Gastrocnemius medialis (tissue), 4 donors: ENCODE data around the gene CSNK2B.

Experiments
- CTCF ChIP-seq, 5 experiments: fragments of 450-650 bp in 3 of 5; fragments of 200-600 bp in 2 of 5; sonication (generic) in 2 of 5; IDR thresholded peaks in 4 of 5; conservative IDR thresholded peaks in 1 of 5; 1 replicate in 4 of 5; 2 replicates in 1 of 5; pipeline ENCODE4 v1.5.1; 2016 to 2019; ENCODE audit warnings: antibody characterized with exemption in 5 of 5, mild to moderate bottlenecking in 3 of 5, moderate library complexity in 3 of 5
- POLR2A ChIP-seq, 2 donors: fragments of 450-650 bp; IDR thresholded peaks; one replicate each; pipeline ENCODE4 v1.6.1; 2017; ENCODE audit warnings: antibody characterized with exemption in 2 of 2, mild to moderate bottlenecking in 2 of 2, moderate library complexity in 2 of 2

- TF ChIP-seq CTCF (IDR thresholded peaks at IDR 0.05 in 4 of 5, conservative IDR thresholded peaks at IDR 0.05 in 1 of 5) (no peak), POLR2A (IDR thresholded peaks at IDR 0.05) (no peak)
Measured at GRCh38 chr6:31700740-31701401, 35.0 kb downstream of the CSNK2B start.
